Neuronal stem cell (in vitro differentiated cells): ENCODE measurements around the gene SNX7.

Experiments
- DNase-seq: peaks from one replicate; pipeline ENCODE4 v3.0.0-alpha.2; 2013; ENCODE audit warnings: low spot score
- H2AFZ ChIP-seq: one replicate; pipeline ENCODE4 v1.6.1; 2013; ENCODE audit warnings: mild to moderate bottlenecking, low read length, inconsistent platforms
- H2AK5ac ChIP-seq: 2 replicates; pipeline ENCODE4 v1.6.1; 2013; ENCODE audit warnings: low read depth, mild to moderate bottlenecking, inconsistent platforms, low read length, moderate library complexity, mixed read lengths
- H2BK120ac ChIP-seq: 2 replicates; pipeline ENCODE4 v1.6.1; 2013; ENCODE audit warnings: low read depth, mild to moderate bottlenecking, inconsistent platforms, low read length, moderate library complexity, mixed read lengths
- H2BK12ac ChIP-seq: one replicate; pipeline ENCODE4 v1.6.1; 2013; ENCODE audit warnings: low read length, inconsistent platforms
- H2BK15ac ChIP-seq: 2 replicates; pipeline ENCODE4 v1.6.1; 2013; ENCODE audit warnings: mild to moderate bottlenecking, low read length, inconsistent platforms, mixed read lengths
- H2BK5ac ChIP-seq: one replicate; pipeline ENCODE4 v1.6.1; 2013; ENCODE audit warnings: inconsistent platforms, mild to moderate bottlenecking, low read length, moderate library complexity
- H3K14ac ChIP-seq: one replicate; pipeline ENCODE4 v1.6.1; 2013; ENCODE audit warnings: low read length, inconsistent platforms
- H3K18ac ChIP-seq: 2 replicates; pipeline ENCODE4 v1.6.1; 2013; ENCODE audit warnings: low read length, inconsistent platforms
- H3K23ac ChIP-seq: 2 replicates; pipeline ENCODE4 v1.6.1; 2013; ENCODE audit warnings: low read depth, mild to moderate bottlenecking, mixed read lengths, low read length, inconsistent platforms; ENCODE audit not compliant: poor library complexity
- H3K27ac ChIP-seq: replicated peaks from 3 replicates; pipeline ENCODE4 v1.5.1; 2013; ENCODE audit warnings: low read length, inconsistent platforms
- H3K27me3 ChIP-seq, 3 experiments: 2 replicates each; pipeline ENCODE4 v1.6.1; 2013; ENCODE audit warnings: low read length in 3 of 3, mild to moderate bottlenecking in 2 of 3, inconsistent platforms in 1 of 3, low read depth in 1 of 3, mixed read lengths in 1 of 3, moderate library complexity in 1 of 3; ENCODE audit not compliant: control insufficient read depth in 3 of 3, insufficient read depth in 3 of 3
- H3K36me3 ChIP-seq, 2 donors: replicated peaks in 1 of 2; 2 replicates each; pipeline ENCODE4 v1.6.1; 2013; ENCODE audit warnings: low read length in 2 of 2; ENCODE audit not compliant: control insufficient read depth in 2 of 2, insufficient read depth in 2 of 2
- H3K4ac ChIP-seq: 2 replicates; pipeline ENCODE4 v1.6.1; 2013; ENCODE audit warnings: inconsistent platforms, mild to moderate bottlenecking, low read length, moderate library complexity
- H3K4me1 ChIP-seq, 2 donors: 1 replicate in 1 of 2; 2 replicates in 1 of 2; pipeline ENCODE4 v1.6.1; 2013; ENCODE audit warnings: low read length in 2 of 2, low read depth in 1 of 2; ENCODE audit not compliant: control insufficient read depth in 2 of 2, insufficient read depth in 1 of 2
- H3K4me2 ChIP-seq: one replicate; pipeline ENCODE4 v1.6.1; 2013; ENCODE audit warnings: mild to moderate bottlenecking, low read length, inconsistent platforms; ENCODE audit not compliant: insufficient read depth, poor library complexity, severe bottlenecking
- H3K4me3 ChIP-seq, 2 donors: 2 replicates each; pipeline ENCODE4 v1.5.1; 2013; ENCODE audit warnings: low read length in 2 of 2, mild to moderate bottlenecking in 2 of 2, inconsistent platforms in 1 of 2, moderate library complexity in 1 of 2
- H3K79me1 ChIP-seq: one replicate; pipeline ENCODE4 v1.6.1; 2013; ENCODE audit warnings: low read depth, mild to moderate bottlenecking, inconsistent platforms, low read length, moderate library complexity
- H3K9ac ChIP-seq: one replicate; pipeline ENCODE4 v1.6.1; 2013; ENCODE audit warnings: mild to moderate bottlenecking, low read depth, low read length, inconsistent platforms; ENCODE audit not compliant: poor library complexity
- H3K9me3 ChIP-seq, 2 donors: replicated peaks in 1 of 2; 2 replicates each; pipeline versions ENCODE3 to v1.6.1; 2013; ENCODE audit warnings: low read length in 2 of 2, mild to moderate bottlenecking in 2 of 2, inconsistent platforms in 1 of 2, low read depth in 1 of 2, mixed read lengths in 1 of 2, moderate library complexity in 1 of 2; ENCODE audit not compliant: control insufficient read depth in 2 of 2, insufficient read depth in 1 of 2
- H4K8ac ChIP-seq: one replicate; pipeline ENCODE4 v1.6.1; 2013; ENCODE audit warnings: low read depth, mild to moderate bottlenecking, inconsistent platforms, low read length, moderate library complexity
- H4K91ac ChIP-seq: one replicate; pipeline ENCODE4 v1.6.1; 2013; ENCODE audit warnings: low read length, low read depth, mild to moderate bottlenecking, inconsistent platforms; ENCODE audit not compliant: poor library complexity
- WGBS, 2 donors: extraction: QIAGEN DNeasy Blood & Tissue Kit; methylation state at CpG; one replicate each; pipeline ENCODE4 v1.1.7; 2013; ENCODE audit warnings: missing lambda C conversion rate in 2 of 2, mixed read lengths in 1 of 2; ENCODE audit not compliant: insufficient read length in 2 of 2, insufficient replicate concordance in 1 of 2; ENCODE audit errors: extremely low coverage in 2 of 2; 5-methylcytosine and 5-hydroxymethylcytosine counted together

SNX7 gene

DNA sequence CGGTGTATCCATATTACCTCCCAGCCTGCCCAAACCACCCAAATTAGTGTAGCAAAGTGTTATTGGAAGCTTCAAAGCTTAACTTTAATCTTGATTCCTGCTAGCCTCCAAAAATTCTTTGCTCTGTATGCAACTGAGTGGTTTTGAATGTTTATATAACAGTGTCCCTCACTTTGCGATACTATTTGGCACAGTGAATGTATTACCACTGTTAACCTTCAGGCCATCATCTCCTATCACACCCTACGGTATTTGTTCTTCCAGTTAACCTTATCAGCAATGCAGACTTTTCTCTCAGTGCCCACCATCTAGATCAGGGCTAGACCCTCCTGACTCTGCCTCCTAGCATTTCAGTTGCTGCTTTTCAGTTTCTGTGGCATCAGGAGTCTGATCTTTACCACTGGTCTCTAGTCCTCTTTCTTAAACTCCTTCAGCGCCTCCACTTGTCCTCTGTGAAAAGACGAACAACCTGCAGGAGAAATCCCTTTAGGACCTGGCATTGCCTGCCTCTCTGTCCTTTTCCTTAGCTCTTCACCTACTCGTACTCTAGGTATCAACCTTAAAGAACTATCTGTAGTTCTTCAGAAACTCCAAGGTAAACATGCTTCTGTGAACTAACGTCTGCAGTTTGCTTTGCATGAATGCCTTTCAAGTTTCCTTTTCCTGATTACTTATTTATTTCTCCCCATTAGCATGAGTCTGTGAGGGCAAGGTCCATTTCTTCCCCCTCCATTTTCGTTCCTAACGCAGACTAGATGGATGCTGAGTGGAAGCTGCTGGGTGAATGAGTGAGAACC lies 71.7 kb downstream of the SNX7 start:
- Histone ChIP-seq H3K4ac (no peak overlapping the region), H3K79me1 (no peaks in the 10 kb centered on the region), H4K8ac (no peak overlapping the region), H3K4me1 (no peaks in the 10 kb centered on the region), H3K27me3 (no peaks in the 10 kb centered on the region), H2BK120ac (no peak overlapping the region), H3K9me3 (peaks cover 0 to 4% of the 10 kb centered on the region in 2 donors), H3K18ac (no peak overlapping the region), H2AK5ac (no peak overlapping the region), H3K36me3 (no peaks in the 10 kb centered on the region), H2AFZ (no peak overlapping the region), H3K4me3 (no peak overlapping the region), H2BK5ac (no peak overlapping the region), H3K9ac (no peak overlapping the region), H3K23ac (no peak overlapping the region), H3K14ac (no peak overlapping the region), H2BK12ac (no peak overlapping the region), H3K27ac (no peak overlapping the region), H4K91ac (no peak overlapping the region), H2BK15ac (no peak overlapping the region), H3K4me2 (no peak overlapping the region)
- no CpG with 5 or more reads among the region's 9 CpGs for WGBS, 2 donors
- no peak for DNase-seq

DNA sequence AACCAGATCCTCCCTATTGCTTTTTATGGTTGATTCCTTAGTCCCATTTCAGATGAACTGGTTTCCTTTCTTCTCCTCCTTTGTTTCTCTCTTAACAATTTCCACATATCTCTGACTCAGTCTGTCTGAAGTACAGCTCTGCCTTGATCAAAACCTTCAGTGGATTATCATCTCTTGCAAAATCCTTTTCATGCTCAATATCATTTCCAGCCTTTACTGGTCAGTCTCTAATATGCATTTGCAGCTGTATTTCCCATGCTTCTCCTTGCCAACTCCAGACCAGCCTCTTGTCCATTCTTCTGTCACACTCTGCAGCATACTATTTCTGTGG lies 72.2 kb downstream of the SNX7 start:
- Histone ChIP-seq H3K27me3 (no peaks in the 10 kb centered on the region), H3K27ac (no peak overlapping the region), H3K79me1 (no peaks in the 10 kb centered on the region), H3K4ac (no peak overlapping the region), H3K4me3 (no peak overlapping the region), H2BK120ac (no peak overlapping the region), H2AK5ac (no peak overlapping the region), H3K14ac (no peak overlapping the region), H2BK5ac (no peak overlapping the region), H4K8ac (no peak overlapping the region), H2AFZ (no peak overlapping the region), H3K4me2 (no peak overlapping the region), H3K9me3 (no peaks in the 10 kb centered on the region), H3K9ac (no peak overlapping the region), H3K4me1 (no peaks in the 10 kb centered on the region), H2BK12ac (no peak overlapping the region), H3K23ac (no peak overlapping the region), H2BK15ac (no peak overlapping the region), H3K18ac (no peak overlapping the region), H4K91ac (no peak overlapping the region), H3K36me3 (no peaks in the 10 kb centered on the region)
- no peak for DNase-seq

DNA sequence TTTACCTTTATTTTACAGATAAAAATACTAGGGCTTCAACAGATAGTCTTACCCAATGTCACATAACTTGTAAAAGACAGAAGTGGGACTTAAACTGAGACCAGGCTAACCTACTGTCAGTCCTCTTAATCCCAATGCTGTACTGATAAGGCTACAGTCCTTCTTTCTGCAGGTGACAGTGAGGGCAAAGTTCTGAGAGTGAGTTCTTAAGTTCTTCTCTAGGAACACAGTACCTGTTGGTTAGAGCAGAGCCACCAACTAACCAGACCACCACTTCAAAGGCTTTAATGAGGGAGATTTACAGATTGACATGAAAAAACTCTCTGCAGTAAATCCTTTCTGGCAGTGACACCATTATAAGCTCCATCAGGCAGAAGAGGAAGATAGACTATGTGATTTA lies 74.2 kb downstream of the SNX7 start:
- Histone ChIP-seq H3K27me3 (no peaks in the 10 kb centered on the region), H3K4me1 (no peaks in the 10 kb centered on the region), H3K4me2 (no peak overlapping the region), H3K18ac (no peak overlapping the region), H3K36me3 (no peaks in the 10 kb centered on the region), H3K4ac (no peak overlapping the region), H3K79me1 (no peaks in the 10 kb centered on the region), H2BK5ac (no peak overlapping the region), H4K91ac (no peak overlapping the region), H2BK12ac (no peak overlapping the region), H3K27ac (no peak overlapping the region), H3K23ac (no peak overlapping the region), H2BK15ac (no peak overlapping the region), H3K14ac (no peak overlapping the region), H2AK5ac (no peak overlapping the region), H2AFZ (no peak overlapping the region), H3K9ac (no peak overlapping the region), H3K4me3 (no peak overlapping the region), H3K9me3 (no peaks in the 10 kb centered on the region), H2BK120ac (no peak overlapping the region), H4K8ac (no peak overlapping the region)
- no peak for DNase-seq

DNA sequence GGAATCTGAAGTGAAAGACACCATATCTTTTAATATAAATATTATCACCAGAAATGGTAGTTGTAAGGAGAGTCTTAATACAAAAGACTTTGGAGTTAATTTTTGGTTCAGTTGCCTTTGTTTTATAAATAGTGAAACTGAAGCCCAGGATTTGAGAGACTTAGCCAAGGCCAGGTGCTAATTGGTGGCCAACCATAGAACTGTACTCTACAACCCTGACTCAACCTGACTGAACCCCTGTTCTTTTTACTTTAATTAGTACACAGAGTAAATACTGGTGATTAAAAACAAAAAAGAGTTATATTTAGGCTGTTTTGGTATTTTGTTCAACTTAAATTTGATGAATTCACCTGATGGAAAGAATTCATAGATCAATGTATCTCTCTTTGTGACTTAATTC lies 76.3 kb downstream of the SNX7 start:
- H3K4me3 ChIP-seq, result no peak overlapping the region
- no peaks in the 10 kb centered on the region for H3K9me3 ChIP-seq
- no peak overlapping the region for H3K4ac ChIP-seq
- no peak overlapping the region for H3K14ac ChIP-seq
- H3K23ac ChIP-seq, result no peak overlapping the region
- no peak overlapping the region for H3K4me2 ChIP-seq
- H2BK120ac ChIP-seq, result no peak overlapping the region
- H3K4me1 ChIP-seq, result peaks cover 0 to 2% of the 10 kb centered on the region in 2 donors
- H3K18ac ChIP-seq, result no peak overlapping the region
- H2BK15ac ChIP-seq, result no peak overlapping the region
- no peaks in the 10 kb centered on the region for H3K79me1 ChIP-seq
- H2BK12ac ChIP-seq, result no peak overlapping the region
- no peak overlapping the region for H4K91ac ChIP-seq
- no peak overlapping the region for H2AFZ ChIP-seq
- H3K9ac ChIP-seq, result no peak overlapping the region
- no peak overlapping the region for H3K27ac ChIP-seq
- no peaks in the 10 kb centered on the region for H3K27me3 ChIP-seq
- H3K36me3 ChIP-seq, result no peaks in the 10 kb centered on the region
- no peak overlapping the region for H2AK5ac ChIP-seq
- DNase-seq, result no peak
- H4K8ac ChIP-seq, result no peak overlapping the region
- no peak overlapping the region for H2BK5ac ChIP-seq
